B cell (primary cell): ENCODE results near the gene KATNA1. TPM values are rescaled to one million over a fixed set of nuclear protein-coding genes. Genes with fewer than 3 reads are reported as not detected.

ENCODE experiments used
- ATAC-seq: fragments of 200-7000 bp; cut with Tn5 transposase; one replicate; pipeline ENCODE4 v1.10.0; 2021; ENCODE audit warnings: low read depth, mild to moderate bottlenecking, moderate number of reproducible peaks, moderate library complexity
- CTCF ChIA-PET: fragments of 350-600 bp; sonication (Branson Sonifier 250); formaldehyde crosslinking; loops from one replicate; lab custom pipeline; 2021; ENCODE audit warnings: antibody characterized with exemption, inconsistent platforms; lab: Charles Lee
- POLR2A ChIA-PET: fragments of 350-600 bp; sonication (Branson Sonifier 250); formaldehyde crosslinking; loops from one replicate; lab custom pipeline; 2021; ENCODE audit warnings: antibody characterized with exemption; lab: Charles Lee
- DNase-seq: peaks from one replicate; pipeline ENCODE4 v3.0.0; 2013
- H2AFZ ChIP-seq: 2 replicates; pipeline ENCODE4 v1.6.1; 2012; ENCODE audit warnings: mild to moderate bottlenecking, low read depth, low read length; ENCODE audit not compliant: insufficient read depth, poor library complexity, severe bottlenecking
- H3K27ac ChIP-seq, 2 donors: 1 replicate in 1 of 2; 2 replicates in 1 of 2; pipeline ENCODE4 v1.5.1; 2012 to 2013; ENCODE audit warnings: low read length in 2 of 2, mild to moderate bottlenecking in 2 of 2, moderate library complexity in 1 of 2
- H3K27me3 ChIP-seq, 4 experiments: fragments of 200-600 bp in 1 of 4; sonication (generic) in 1 of 4; replicated peaks in 1 of 4; 1 replicate in 2 of 4; 2 replicates in 2 of 4; pipeline versions ENCODE4 v1.6.1 to v1.7.0; 2013 to 2016; ENCODE audit warnings: low read length in 3 of 4, mild to moderate bottlenecking in 2 of 4, mixed read lengths in 1 of 4, moderate library complexity in 1 of 4; ENCODE audit not compliant: insufficient read depth in 4 of 4, control insufficient read depth in 3 of 4; ENCODE audit errors: control extremely low read depth in 1 of 4
- H3K36me3 ChIP-seq, 2 experiments: replicated peaks in 1 of 2; 1 replicate in 1 of 2; 2 replicates in 1 of 2; pipeline versions ENCODE4 v1.6.1 to v1.7.1; 2013; ENCODE audit warnings: low read length in 1 of 2; ENCODE audit not compliant: insufficient read depth in 2 of 2, control insufficient read depth in 1 of 2; ENCODE audit errors: control extremely low read depth in 1 of 2, extremely low read depth in 1 of 2
- H3K4me1 ChIP-seq, 2 donors: fragments of 200-600 bp in 1 of 2; sonication (generic) in 1 of 2; 1 replicate in 1 of 2; 2 replicates in 1 of 2; pipeline versions ENCODE4 v1.5.1 to v1.6.1; 2013 to 2017; ENCODE audit warnings: low read length in 2 of 2; ENCODE audit not compliant: control insufficient read depth in 2 of 2, insufficient read depth in 2 of 2
- H3K4me2 ChIP-seq: replicated peaks from 2 replicates; pipeline ENCODE3; 2012; ENCODE audit warnings: mild to moderate bottlenecking, low read depth, low read length; ENCODE audit not compliant: poor library complexity, severe bottlenecking
- H3K4me3 ChIP-seq, 5 experiments: fragments of 200-600 bp in 1 of 5; sonication (generic) in 1 of 5; 1 replicate in 3 of 5; 2 replicates in 2 of 5; pipeline versions ENCODE4 v1.5.1 to v1.7.0; 2011 to 2016; ENCODE audit warnings: low read length in 4 of 5, mild to moderate bottlenecking in 4 of 5, low read depth in 2 of 5, control low read depth in 1 of 5, moderate library complexity in 1 of 5; ENCODE audit not compliant: insufficient read depth in 1 of 5; ENCODE audit errors: control extremely low read depth in 1 of 5, extremely low read depth in 1 of 5
- H3K79me2 ChIP-seq: fragments of 200-600 bp; sonication (generic); one replicate; pipeline ENCODE4 v1.6.0; 2016; ENCODE audit warnings: low read length; ENCODE audit not compliant: control insufficient read depth, insufficient read depth
- H3K9ac ChIP-seq: fragments of 200-600 bp; sonication (generic); 2 replicates; pipeline ENCODE4 v1.6.1; 2017; ENCODE audit warnings: mild to moderate bottlenecking, low read length, moderate library complexity
- H3K9me3 ChIP-seq, 3 donors: one replicate each; pipeline versions ENCODE4 v1.6.1 to v1.7.1; 2013; ENCODE audit warnings: low read length in 2 of 3; ENCODE audit not compliant: control insufficient read depth in 2 of 3, insufficient read depth in 1 of 3; ENCODE audit errors: control extremely low read depth in 1 of 3
- H4K20me1 ChIP-seq: 2 replicates; pipeline ENCODE4 v1.6.0; 2012; ENCODE audit warnings: mild to moderate bottlenecking, low read length; ENCODE audit not compliant: insufficient read depth, control insufficient read depth, poor library complexity, severe bottlenecking
- H3K27ac Mint-ChIP-seq: one replicate; pipeline ENCODE4 v1.8.0; 2021; ENCODE audit warnings: mixed read lengths
- H3K27me3 Mint-ChIP-seq: one replicate; pipeline ENCODE4 v1.8.0; 2021; ENCODE audit warnings: mixed read lengths
- H3K4me1 Mint-ChIP-seq: one replicate; pipeline ENCODE4 v1.8.0; 2021; ENCODE audit warnings: mixed read lengths
- H3K4me3 Mint-ChIP-seq: one replicate; pipeline ENCODE4 v1.8.0; 2021; ENCODE audit warnings: mixed read lengths
- H3K9me3 Mint-ChIP-seq: one replicate; pipeline ENCODE4 v1.8.0; 2022; ENCODE audit warnings: mixed read lengths; ENCODE audit not compliant: insufficient read depth
- EZH2 ChIP-seq: IDR thresholded peaks from 2 replicates; pipeline ENCODE4 v1.6.1; 2012; ENCODE audit warnings: borderline replicate concordance, low read depth, mild to moderate bottlenecking, moderate library complexity, low read length; ENCODE audit not compliant: insufficient read depth, poor library complexity, severe bottlenecking
- WGBS: methylation state at CpG from one replicate; pipeline ENCODE4 v1.1.5; 2013; ENCODE audit warnings: missing lambda C conversion rate; ENCODE audit not compliant: insufficient coverage; 5-methylcytosine and 5-hydroxymethylcytosine counted together
- intact Hi-C: fragments of 100-400 bp; cut with micrococcal nuclease; formaldehyde crosslinking; loops from one replicate; pipeline ENCODE4 v1.10.0; 2022
- polyA plus RNA-seq: library from polyadenylated mRNA; depleted of rRNA; stranded (reverse); fragments of >200 nt; gene quantifications from 2 replicates; pipeline ENCODE4 v1.2.3, GENCODE V29; 2012
- total RNA-seq, 2 donors: library from RNA; stranded (reverse); fragments of 120-200 nt in 1 of 2; gene quantifications; 1 replicate in 1 of 2; 2 replicates in 1 of 2; pipeline versions ENCODE4 v1.2.3 to v1.2.4, GENCODE V29; 2013 to 2022
- TF ChIP-seq, protein P1 (sequence below): fragments of 200-600 bp; IDR thresholded peaks from one replicate; pipeline ENCODE4 v1.8.0; 2022; ENCODE audit warnings: antibody characterized with exemption, mild to moderate bottlenecking

The KATNA1 gene
- total and polyA plus RNA-seq, 2 donors (not counting 1 experiment from before 2014, with no cell fraction given): 10.6 to 19.8 TPM

DNA sequence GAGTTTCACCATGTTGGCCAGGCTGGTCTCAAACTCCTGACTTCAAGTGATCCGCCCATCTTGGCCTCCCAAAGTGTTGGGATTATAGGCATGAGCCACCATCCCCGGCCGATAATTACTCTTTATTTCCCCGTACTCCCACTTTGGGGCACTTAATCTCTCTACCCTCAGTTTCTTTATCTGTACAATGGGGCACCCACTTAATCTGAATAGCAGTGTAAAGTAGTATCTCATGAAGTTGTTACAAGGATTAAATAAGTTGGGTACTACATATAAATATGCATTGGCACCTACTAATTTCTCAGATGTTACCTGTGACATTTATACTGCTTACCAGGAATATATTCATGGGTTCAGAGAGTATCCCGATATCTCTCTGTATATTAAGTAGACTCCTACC is 67.2 kb downstream of the KATNA1 start:
- intact Hi-C loops: no loop called here
- peaks cover 1% of the 10 kb centered on the region for H3K79me2 ChIP-seq
- H3K27ac ChIP-seq: no peak overlapping the region
- DNase-seq (no peak), ATAC-seq (no peak)
- H3K4me1 Mint-ChIP-seq: no peaks in the 10 kb centered on the region
- H3K4me1 ChIP-seq: no peaks in the 10 kb centered on the region
- no peak overlapping the region for H3K27ac Mint-ChIP-seq
- H4K20me1 ChIP-seq: peaks cover 23% of the 10 kb centered on the region
- peaks cover 0 to 46% of the 10 kb centered on the region in 2 experiments for H3K36me3 ChIP-seq
- no peak overlapping the region for H3K4me3 Mint-ChIP-seq
- no peaks in the 10 kb centered on the region for H3K9me3 ChIP-seq
- ChIA-PET CTCF (no interaction called here), POLR2A (no interaction called here)
- no peak overlapping the region for H3K4me3 ChIP-seq
- no peak for TF ChIP-seq EZH2
- TF ChIP-seq, protein P1, sequence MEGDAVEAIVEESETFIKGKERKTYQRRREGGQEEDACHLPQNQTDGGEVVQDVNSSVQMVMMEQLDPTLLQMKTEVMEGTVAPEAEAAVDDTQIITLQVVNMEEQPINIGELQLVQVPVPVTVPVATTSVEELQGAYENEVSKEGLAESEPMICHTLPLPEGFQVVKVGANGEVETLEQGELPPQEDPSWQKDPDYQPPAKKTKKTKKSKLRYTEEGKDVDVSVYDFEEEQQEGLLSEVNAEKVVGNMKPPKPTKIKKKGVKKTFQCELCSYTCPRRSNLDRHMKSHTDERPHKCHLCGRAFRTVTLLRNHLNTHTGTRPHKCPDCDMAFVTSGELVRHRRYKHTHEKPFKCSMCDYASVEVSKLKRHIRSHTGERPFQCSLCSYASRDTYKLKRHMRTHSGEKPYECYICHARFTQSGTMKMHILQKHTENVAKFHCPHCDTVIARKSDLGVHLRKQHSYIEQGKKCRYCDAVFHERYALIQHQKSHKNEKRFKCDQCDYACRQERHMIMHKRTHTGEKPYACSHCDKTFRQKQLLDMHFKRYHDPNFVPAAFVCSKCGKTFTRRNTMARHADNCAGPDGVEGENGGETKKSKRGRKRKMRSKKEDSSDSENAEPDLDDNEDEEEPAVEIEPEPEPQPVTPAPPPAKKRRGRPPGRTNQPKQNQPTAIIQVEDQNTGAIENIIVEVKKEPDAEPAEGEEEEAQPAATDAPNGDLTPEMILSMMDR: no peak
- H3K9ac ChIP-seq: no peak overlapping the region
- no peaks in the 10 kb centered on the region for H3K27me3 Mint-ChIP-seq
- H3K4me2 ChIP-seq: no peak overlapping the region
- no peak overlapping the region for H2AFZ ChIP-seq
- WGBS: no CpG with 5 or more reads among the region's 5 CpGs
- no peaks in the 10 kb centered on the region for H3K9me3 Mint-ChIP-seq
- no peaks in the 10 kb centered on the region for H3K27me3 ChIP-seq

DNA sequence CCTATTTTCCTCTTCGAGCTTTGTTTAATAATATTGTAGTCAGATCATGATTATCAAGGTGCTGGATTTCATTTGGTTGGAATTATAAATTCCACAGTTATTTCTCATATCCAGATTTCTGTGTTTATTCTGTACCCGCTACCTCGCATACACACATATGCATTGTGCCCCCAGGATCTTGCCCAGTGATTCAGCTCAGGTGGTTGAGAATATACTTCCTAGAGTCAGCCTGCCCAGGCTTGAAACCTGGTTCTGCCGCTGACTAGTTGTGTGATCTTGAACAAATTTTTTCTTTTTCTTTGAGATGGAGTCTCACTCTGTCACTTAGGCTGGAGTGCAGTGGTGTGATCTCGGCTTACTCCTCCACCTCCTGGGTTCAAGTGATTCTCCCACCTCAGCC is 67.6 kb downstream of the KATNA1 start:
- intact Hi-C loops: no loop called here
- no peak overlapping the region for H3K4me3 ChIP-seq
- Mint-ChIP-seq H3K27me3 (no peaks in the 10 kb centered on the region), H3K4me3 (no peak overlapping the region), H3K4me1 (no peaks in the 10 kb centered on the region), H3K27ac (no peak overlapping the region), H3K9me3 (no peaks in the 10 kb centered on the region)
- H3K27me3 ChIP-seq: no peaks in the 10 kb centered on the region
- no peaks in the 10 kb centered on the region for H3K9me3 ChIP-seq
- POLR2A ChIA-PET: no interaction called here
- no peaks in the 10 kb centered on the region for H3K4me1 ChIP-seq
- ATAC-seq (no peak), DNase-seq (no peak)
- peaks cover 0 to 42% of the 10 kb centered on the region in 2 experiments for H3K36me3 ChIP-seq
- peaks cover 27% of the 10 kb centered on the region for H4K20me1 ChIP-seq
- CTCF ChIA-PET: no interaction called here
- peaks cover 6% of the 10 kb centered on the region for H3K79me2 ChIP-seq
- WGBS: no CpG with 5 or more reads among the region's 5 CpGs
- no peak overlapping the region for H3K27ac ChIP-seq
- no peak overlapping the region for H3K4me2 ChIP-seq
- no peak overlapping the region for H2AFZ ChIP-seq
- no peak overlapping the region for H3K9ac ChIP-seq
- no peak for TF ChIP-seq EZH2
- TF ChIP-seq, protein P1: no peak
